ENCODE data around the gene SNHG17. TPM values are rescaled to one million over a fixed set of nuclear protein-coding genes. Genes with fewer than 3 reads are reported as not detected.

The SNHG17 gene
- total and polyA plus RNA-seq, 2 donors from 2014 or later, result 19.7 to 33.2 TPM

DNA sequence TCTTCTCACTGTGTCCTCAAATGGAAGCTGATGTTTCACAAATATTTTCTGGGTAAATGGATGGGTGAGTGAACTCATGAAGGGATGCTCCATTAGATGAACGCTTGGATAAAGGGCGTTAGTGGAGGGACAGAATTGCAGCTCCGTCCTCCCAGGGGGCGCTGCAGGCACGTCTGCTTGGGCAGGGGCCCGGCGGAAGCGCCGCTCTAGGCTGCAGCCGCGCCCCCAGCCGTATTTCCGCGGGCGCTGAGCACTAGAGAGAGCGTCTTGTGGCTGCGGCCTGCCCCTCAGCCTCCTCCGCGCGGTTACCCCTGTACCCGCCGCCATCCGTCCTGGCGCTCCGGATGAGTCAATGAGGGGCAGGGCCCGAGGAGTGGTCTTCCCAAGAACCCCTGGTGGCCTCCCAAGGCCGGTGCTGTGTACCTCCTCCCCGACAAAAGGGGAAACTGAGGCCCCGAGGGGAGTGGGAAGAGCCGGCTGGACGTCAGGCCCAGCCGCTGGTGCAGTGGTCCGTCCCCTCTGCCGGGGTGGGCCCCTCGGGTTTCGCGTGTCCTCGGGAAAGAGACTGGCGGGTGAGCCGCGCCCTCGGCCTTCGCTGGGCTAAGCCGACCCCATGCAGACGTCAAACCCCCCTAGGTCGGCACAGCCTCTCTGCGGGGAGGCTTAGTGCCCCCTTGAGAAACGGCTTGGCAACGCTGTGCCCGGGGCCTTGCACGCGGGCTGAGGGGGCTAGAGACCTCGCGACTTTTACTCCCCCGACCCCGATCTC lies 11.5 kb upstream of the SNHG17 start:
- intact Hi-C loops (cut with DNase I), result no loop called here
- FAIRE-seq, result no peak
- TF ChIP-seq, protein P1, sequence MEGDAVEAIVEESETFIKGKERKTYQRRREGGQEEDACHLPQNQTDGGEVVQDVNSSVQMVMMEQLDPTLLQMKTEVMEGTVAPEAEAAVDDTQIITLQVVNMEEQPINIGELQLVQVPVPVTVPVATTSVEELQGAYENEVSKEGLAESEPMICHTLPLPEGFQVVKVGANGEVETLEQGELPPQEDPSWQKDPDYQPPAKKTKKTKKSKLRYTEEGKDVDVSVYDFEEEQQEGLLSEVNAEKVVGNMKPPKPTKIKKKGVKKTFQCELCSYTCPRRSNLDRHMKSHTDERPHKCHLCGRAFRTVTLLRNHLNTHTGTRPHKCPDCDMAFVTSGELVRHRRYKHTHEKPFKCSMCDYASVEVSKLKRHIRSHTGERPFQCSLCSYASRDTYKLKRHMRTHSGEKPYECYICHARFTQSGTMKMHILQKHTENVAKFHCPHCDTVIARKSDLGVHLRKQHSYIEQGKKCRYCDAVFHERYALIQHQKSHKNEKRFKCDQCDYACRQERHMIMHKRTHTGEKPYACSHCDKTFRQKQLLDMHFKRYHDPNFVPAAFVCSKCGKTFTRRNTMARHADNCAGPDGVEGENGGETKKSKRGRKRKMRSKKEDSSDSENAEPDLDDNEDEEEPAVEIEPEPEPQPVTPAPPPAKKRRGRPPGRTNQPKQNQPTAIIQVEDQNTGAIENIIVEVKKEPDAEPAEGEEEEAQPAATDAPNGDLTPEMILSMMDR (IDR thresholded peaks at IDR 0.05; ENCODE audit: borderline replicate concordance, extremely low read depth, insufficient read depth), result peak; percentile 95

DNA sequence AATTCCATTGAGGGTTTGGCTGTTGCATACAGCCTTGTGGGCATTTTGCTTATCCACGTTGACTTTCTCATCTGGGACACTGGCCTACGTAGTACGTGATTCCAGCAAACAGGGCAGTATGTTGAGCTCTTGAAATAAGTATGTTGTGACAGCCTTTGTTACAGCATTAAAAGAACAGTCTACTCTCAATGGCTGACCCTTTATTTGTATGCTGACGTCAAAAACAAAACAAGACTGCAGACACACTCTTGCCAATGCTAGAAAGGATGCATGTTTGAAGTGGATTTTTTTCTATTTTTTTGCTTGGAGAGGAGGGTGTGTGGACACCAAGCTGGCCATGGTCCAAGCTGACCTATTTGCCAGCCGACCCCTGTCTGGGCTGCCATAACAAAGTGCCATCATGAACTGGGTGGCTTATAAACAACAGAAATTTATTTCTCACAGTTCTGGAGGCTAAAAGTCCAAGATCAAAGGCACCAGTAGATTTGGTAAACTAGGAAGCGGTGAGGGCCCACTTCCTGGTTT lies 10.8 kb upstream of the SNHG17 start:
- Histone ChIP-seq H3K4me1 (ENCODE audit: control insufficient read depth in 2 of 3, insufficient read depth in 2 of 3, low read depth in 1 of 3, low read length in 3 of 3) (peaks cover 0 to 11% (median 6%) of the 10 kb centered on the region in 3 donors), H3K9ac (ENCODE audit: low read length in 3 of 3) (peak overlapping the region in 1 of 3 donors; percentile 97), H3K36me3 (ENCODE audit: control insufficient read depth in 2 of 3, insufficient read depth in 3 of 3, low read length in 3 of 3) (peaks cover 0 to 14% (median 6%) of the 10 kb centered on the region in 3 donors), H3K9me3 (ENCODE audit: control insufficient read depth in 2 of 3, insufficient read depth in 1 of 3, low read length in 3 of 3) (no peaks in the 10 kb centered on the region), H3K27ac (ENCODE audit: low read depth in 2 of 2, low read length in 2 of 2) (no peak overlapping the region), H3K27me3 (ENCODE audit: control insufficient read depth, insufficient read depth, low read length) (no peaks in the 10 kb centered on the region), H3K4me3 (ENCODE audit: low read length in 3 of 3) (peak overlapping the region; percentile 51 to 84 (median 76))
- DNase-seq, result no peak
- FAIRE-seq, result no peak
- intact Hi-C loops (cut with DNase I), result no loop called here
- TF ChIP-seq, protein P1 (IDR thresholded peaks at IDR 0.05; ENCODE audit: borderline replicate concordance, extremely low read depth, insufficient read depth), result no peak

More for the DNA sequence above, 11.5 kb upstream of the SNHG17 start:
- peaks cover 0 to 11% (median 6%) of the 10 kb centered on the region in 3 donors for H3K4me1 ChIP-seq (ENCODE audit: control insufficient read depth in 2 of 3, insufficient read depth in 2 of 3, low read depth in 1 of 3, low read length in 3 of 3)
- H3K36me3 ChIP-seq (ENCODE audit: control insufficient read depth in 2 of 3, insufficient read depth in 3 of 3, low read length in 3 of 3), result peaks cover 0 to 18% (median 8%) of the 10 kb centered on the region in 3 donors
- no peaks in the 10 kb centered on the region for H3K27me3 ChIP-seq (ENCODE audit: control insufficient read depth, insufficient read depth, low read length)
- peak overlapping the region; percentile 23 to 81 for H3K27ac ChIP-seq (ENCODE audit: low read depth in 2 of 2, low read length in 2 of 2)
- peak; percentile 91 to 96 (median 95) for DNase-seq
- no peaks in the 10 kb centered on the region for H3K9me3 ChIP-seq (ENCODE audit: control insufficient read depth in 2 of 3, insufficient read depth in 1 of 3, low read length in 3 of 3)
- peak overlapping the region; percentile 36 to 97 (median 90) for H3K9ac ChIP-seq (ENCODE audit: low read length in 3 of 3)
- H3K4me3 ChIP-seq (ENCODE audit: low read length in 3 of 3), result peak overlapping the region; percentile 51 to 84 (median 76)

DNA sequence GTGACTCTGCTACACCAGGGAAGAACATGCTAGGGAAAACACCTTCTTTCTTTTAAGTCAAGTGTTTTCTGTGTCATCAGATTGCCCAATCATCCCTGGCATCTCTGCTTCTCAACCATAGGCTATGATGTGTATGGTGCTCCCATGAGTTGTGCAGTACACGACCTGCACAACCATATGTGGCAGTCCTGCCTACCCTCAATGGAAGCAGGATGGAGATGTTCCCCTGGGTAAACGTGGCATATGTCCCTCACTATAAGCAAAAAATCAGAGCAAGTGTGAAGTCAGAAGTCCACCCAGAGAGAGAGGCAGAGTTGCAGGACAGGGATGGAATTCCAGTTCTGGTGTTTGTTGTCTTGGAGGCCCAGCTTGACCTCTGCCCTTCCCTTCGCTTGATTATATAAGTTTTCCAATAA lies 10.3 kb upstream of the SNHG17 start:
- Histone ChIP-seq H3K9ac (ENCODE audit: low read length in 3 of 3) (no peak overlapping the region), H3K27me3 (ENCODE audit: control insufficient read depth, insufficient read depth, low read length) (no peaks in the 10 kb centered on the region), H3K4me3 (ENCODE audit: low read length in 3 of 3) (no peak overlapping the region), H3K36me3 (ENCODE audit: control insufficient read depth in 2 of 3, insufficient read depth in 3 of 3, low read length in 3 of 3) (peaks cover 0 to 8% (median 5%) of the 10 kb centered on the region in 3 donors), H3K9me3 (ENCODE audit: control insufficient read depth in 2 of 3, insufficient read depth in 1 of 3, low read length in 3 of 3) (no peaks in the 10 kb centered on the region), H3K4me1 (ENCODE audit: control insufficient read depth in 2 of 3, insufficient read depth in 2 of 3, low read depth in 1 of 3, low read length in 3 of 3) (peaks cover 0 to 11% (median 6%) of the 10 kb centered on the region in 3 donors), H3K27ac (ENCODE audit: low read depth in 2 of 2, low read length in 2 of 2) (no peak overlapping the region)
- no peak for FAIRE-seq
- no peak for DNase-seq
- TF ChIP-seq, protein P1 (IDR thresholded peaks at IDR 0.05; ENCODE audit: borderline replicate concordance, extremely low read depth, insufficient read depth), result no peak
- intact Hi-C loops (cut with DNase I), result no loop called here
